SK-N-SH (cell line): ENCODE data around the gene VPS8. TPM values are rescaled to one million over a fixed set of nuclear protein-coding genes. Genes with fewer than 3 reads are reported as not detected.
A peak's percentile ranks its signal among the peaks of the same experiment; 100 is the strongest.

Experiments
- CTCF ChIA-PET: fragments of 300-600, 350-600 bp; formaldehyde crosslinking; extraction: SDS; loops from one replicate; lab custom pipeline; 2021; lab: Yijun Ruan, JAX
- POLR2A ChIA-PET: fragments of 350-600 bp; sonication (Branson Sonifier 250); formaldehyde crosslinking; extraction: SDS; loops from one replicate; lab custom pipeline; 2020; ENCODE audit warnings: antibody characterized with exemption, inconsistent platforms; lab: Yijun Ruan, JAX
- DNase-seq: peaks from one replicate; pipeline ENCODE4 v3.0.0; 2012
- H2AFZ ChIP-seq: fragments of 200-600 bp; sonication (generic); 2 replicates; pipeline ENCODE4 v1.8.1; 2016; ENCODE audit warnings: antibody characterized with exemption, mild to moderate bottlenecking, low read depth
- H3F3A ChIP-seq: fragments of 200-600 bp; sonication (generic); replicated peaks from 2 replicates; pipeline ENCODE3; 2016; ENCODE audit warnings: antibody characterized with exemption, mild to moderate bottlenecking; ENCODE audit not compliant: insufficient read depth
- H3K27ac ChIP-seq, 2 experiments: fragments of 200-500 bp in 1 of 2; fragments of 200-600 bp in 1 of 2; sonication (Bioruptor generic) in 1 of 2; sonication (generic), shearing (Covaris generic) in 1 of 2; 2 replicates each; pipeline versions ENCODE4 v1.5.1 to v1.6.1; 2014 to 2016; ENCODE audit warnings: low read depth in 2 of 2, inconsistent platforms in 1 of 2, low read length in 1 of 2, mild to moderate bottlenecking in 1 of 2, mixed read lengths in 1 of 2
- H3K27me3 ChIP-seq: fragments of 200-600 bp; sonication (generic), shearing (Covaris generic); 2 replicates; pipeline ENCODE4 v1.6.1; 2016; ENCODE audit warnings: mixed run types; ENCODE audit not compliant: insufficient read depth
- H3K36me3 ChIP-seq, 2 experiments: fragments of 200-500 bp in 1 of 2; fragments of 200-600 bp in 1 of 2; sonication (Bioruptor generic) in 1 of 2; sonication (generic) in 1 of 2; replicated peaks in 1 of 2; 2 replicates each; pipeline versions ENCODE3 to v1.5.1; 2014 to 2016; ENCODE audit warnings: low read length in 1 of 2, mild to moderate bottlenecking in 1 of 2; ENCODE audit not compliant: insufficient read depth in 2 of 2, control insufficient read depth in 1 of 2
- H3K4me1 ChIP-seq, 2 experiments: fragments of 200-500 bp in 1 of 2; fragments of 200-600 bp in 1 of 2; sonication (Bioruptor generic) in 1 of 2; sonication (generic), shearing (Covaris generic) in 1 of 2; 2 replicates each; pipeline versions ENCODE4 v1.5.1 to v1.6.1; 2014 to 2016; ENCODE audit warnings: low read depth in 1 of 2, low read length in 1 of 2, mixed run types in 1 of 2; ENCODE audit not compliant: insufficient read depth in 2 of 2, control insufficient read depth in 1 of 2
- H3K4me2 ChIP-seq: fragments of 200-600 bp; sonication (generic), shearing (Covaris generic); 2 replicates; pipeline ENCODE4 v1.6.1; 2017; ENCODE audit warnings: mixed run types
- H3K4me3 ChIP-seq, 2 experiments: fragments of 200-500 bp in 1 of 2; fragments of 200-600 bp in 1 of 2; sonication (Bioruptor generic) in 1 of 2; sonication (generic), shearing (Covaris generic) in 1 of 2; 2 replicates each; pipeline versions ENCODE4 v1.5.1 to v1.8.1; 2014 to 2016; ENCODE audit warnings: low read depth in 2 of 2, inconsistent platforms in 1 of 2, low read length in 1 of 2, mild to moderate bottlenecking in 1 of 2, mixed read lengths in 1 of 2, moderate library complexity in 1 of 2
- H3K79me2 ChIP-seq: fragments of 200-600 bp; sonication (generic); 2 replicates; pipeline ENCODE4 v1.8.1; 2017; ENCODE audit warnings: mild to moderate bottlenecking; ENCODE audit not compliant: insufficient read depth
- H3K9ac ChIP-seq: fragments of 200-600 bp; sonication (generic); 2 replicates; pipeline ENCODE4 v1.6.1; 2017; ENCODE audit warnings: mixed run types
- H3K9me2 ChIP-seq: fragments of 200-600 bp; sonication (generic); 2 replicates; pipeline ENCODE4 v1.6.1; 2017; ENCODE audit warnings: mixed run types
- H3K9me3 ChIP-seq: fragments of 200-600 bp; sonication (generic); 2 replicates; pipeline ENCODE4 v1.6.1; 2017; ENCODE audit warnings: mixed run types, mild to moderate bottlenecking, moderate library complexity
- H4K20me1 ChIP-seq: fragments of 200-600 bp; sonication (generic); 2 replicates; pipeline ENCODE4 v1.6.1; 2017; ENCODE audit warnings: mild to moderate bottlenecking, mixed run types; ENCODE audit not compliant: insufficient read depth
- CHD2 ChIP-seq: fragments of 150-350 bp; IDR thresholded peaks from 2 replicates; pipeline ENCODE4 v1.6.1; 2018; ENCODE audit warnings: low read length; ENCODE audit not compliant: partially characterized antibody
- ELF1 ChIP-seq: IDR thresholded peaks from 2 replicates; pipeline ENCODE4 v1.4.0; 2012
- EP300 ChIP-seq, 2 experiments: IDR thresholded peaks; 2 replicates each; pipeline versions ENCODE4 v1.4.0 to v1.6.1; 2012; ENCODE audit warnings: borderline replicate concordance in 1 of 2, low read depth in 1 of 2, low read length in 1 of 2
- EZH2phosphoT487 ChIP-seq: fragments of 200-600 bp; sonication (generic); IDR thresholded peaks from 2 replicates; pipeline ENCODE4 v1.6.1; 2017; ENCODE audit warnings: low read depth, mixed run types, mild to moderate bottlenecking, antibody characterized with exemption, moderate library complexity, borderline replicate concordance
- FOXJ3 ChIP-seq: sonication (generic); formaldehyde crosslinking; IDR thresholded peaks from 2 replicates; pipeline ENCODE4 v1.5.1; 2020; ENCODE audit warnings: mild to moderate bottlenecking, missing genetic modification reagents
- FOXM1 ChIP-seq: IDR thresholded peaks from 2 replicates; pipeline ENCODE4 v1.4.0; 2012; ENCODE audit warnings: low read depth, mild to moderate bottlenecking
- GABPA ChIP-seq: IDR thresholded peaks from 2 replicates; pipeline ENCODE4 v1.4.0; 2012; ENCODE audit warnings: low read depth, mild to moderate bottlenecking
- JUND ChIP-seq: IDR thresholded peaks from 2 replicates; pipeline ENCODE4 v1.4.0; 2012
- MXI1 ChIP-seq: IDR thresholded peaks from 2 replicates; pipeline ENCODE4 v1.6.1; 2012; ENCODE audit warnings: mild to moderate bottlenecking, low read depth, low read length, improper control_type of control experiment
- NFIC ChIP-seq: IDR thresholded peaks from 2 replicates; pipeline ENCODE4 v1.4.0; 2012; ENCODE audit warnings: borderline replicate concordance
- NRF1 ChIP-seq: IDR thresholded peaks from 2 replicates; pipeline ENCODE4 v1.6.1; 2012; ENCODE audit warnings: low read depth, mild to moderate bottlenecking, low read length
- RAD21 ChIP-seq: IDR thresholded peaks from 2 replicates; pipeline ENCODE4 v1.6.1; 2012; ENCODE audit warnings: mild to moderate bottlenecking, low read length
- RCOR1 ChIP-seq: fragments of 150-350 bp; IDR thresholded peaks from 2 replicates; pipeline ENCODE4 v1.6.1; 2017; ENCODE audit warnings: antibody characterized with exemption, low read length
- SIN3A ChIP-seq: IDR thresholded peaks from 2 replicates; pipeline ENCODE4 v1.6.1; 2012; ENCODE audit warnings: low read depth, mild to moderate bottlenecking, low read length, moderate library complexity, borderline replicate concordance
- TCF12 ChIP-seq: IDR thresholded peaks from 2 replicates; pipeline ENCODE4 v1.4.0; 2012
- YY1 ChIP-seq: IDR thresholded peaks from 2 replicates; pipeline ENCODE4 v1.4.0; 2012; ENCODE audit warnings: low read depth, mild to moderate bottlenecking
- WGBS: methylation state at CpG from one replicate; pipeline ENCODE4 v1.1.6; 2017; ENCODE audit warnings: low lambda C conversion rate; 5-methylcytosine and 5-hydroxymethylcytosine counted together
- polyA plus RNA-seq, 3 experiments: library from polyadenylated mRNA; depleted of rRNA; stranded (reverse); fragments of >200 nt; gene quantifications; 2 replicates each; pipeline ENCODE4 v1.2.3, GENCODE V29; 2012
- TF ChIP-seq, protein P1 (sequence below): fragments of 200-600 bp; sonication (generic); IDR thresholded peaks from 2 replicates; pipeline ENCODE4 v1.6.1; 2017; ENCODE audit warnings: antibody characterized with exemption, mild to moderate bottlenecking, moderate library complexity
- TF ChIP-seq, protein P2 (sequence below): fragments of 150-350 bp; IDR thresholded peaks from 2 replicates; pipeline ENCODE4 v1.6.1; 2016; ENCODE audit warnings: mild to moderate bottlenecking, low read depth, low read length
- TF ChIP-seq, protein P3 (sequence below): IDR thresholded peaks from 2 replicates; pipeline ENCODE4 v1.4.0; 2012; ENCODE audit warnings: low read depth, borderline replicate concordance
- TF ChIP-seq, protein P4 (sequence below): IDR thresholded peaks from 2 replicates; pipeline ENCODE4 v1.4.0; 2012; ENCODE audit warnings: low read depth, borderline replicate concordance

Gene VPS8
- polyA plus RNA-seq, 1 of the 3 experiments (the other 2 are of a cell fraction) = 12.8 TPM

DNA sequence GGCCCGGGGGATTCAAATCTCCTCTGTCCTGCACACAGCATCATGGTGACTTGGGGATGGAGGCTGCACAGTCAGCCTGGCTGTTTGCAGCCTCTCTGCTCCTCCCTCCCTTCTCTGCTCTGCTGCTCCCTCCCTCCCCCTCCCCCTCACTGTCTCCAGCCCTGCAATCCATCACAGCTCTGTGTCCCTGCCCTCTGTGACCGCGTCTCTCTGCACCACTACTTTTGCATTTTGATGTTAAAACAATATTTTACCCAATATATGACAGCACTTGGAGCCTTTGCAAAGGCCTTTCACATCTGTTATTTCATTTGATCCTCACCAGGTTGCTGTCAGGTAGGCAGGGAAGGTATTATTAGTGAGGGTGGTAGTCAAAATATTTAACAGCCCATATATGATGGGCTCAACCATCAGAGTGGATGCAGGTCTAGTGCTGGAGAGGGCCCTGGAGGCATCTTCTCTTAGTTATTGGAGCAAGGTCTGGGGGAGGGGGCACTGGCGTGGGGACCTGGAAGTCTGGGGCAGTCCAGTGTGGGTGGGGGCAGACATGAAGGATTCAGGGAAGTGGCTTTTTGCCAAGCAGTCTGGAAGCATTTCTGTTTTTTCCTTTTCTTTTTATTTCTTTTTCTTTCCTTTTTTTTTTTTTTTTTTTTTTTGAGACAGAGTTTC is 16.3 kb upstream of the VPS8 start:
- Histone ChIP-seq H3K36me3 (no peaks in the 10 kb centered on the region), H3K9me2 (no peaks in the 10 kb centered on the region), H2AFZ (no peak overlapping the region), H3K27me3 (no peaks in the 10 kb centered on the region; the same call in 1 of the 2 replicates), H4K20me1 (no peaks in the 10 kb centered on the region), H3K4me2 (no peak overlapping the region), H3F3A (no peaks in the 10 kb centered on the region), H3K4me3 (no peak overlapping the region), H3K4me1 (peaks cover 0 to 8% of the 10 kb centered on the region in 2 experiments; a peak in 1 of 4 replicates), H3K79me2 (no peaks in the 10 kb centered on the region), H3K27ac (no peak overlapping the region), H3K9ac (no peak overlapping the region), H3K9me3 (no peaks in the 10 kb centered on the region)
- ChIA-PET CTCF (interaction anchor here (0.8 to 2.2 kb wide), 3 partner anchors 8 to 235 kb away, joined by 3 to 10 read pairs (median 4); no protein-coding TSS in a partner anchor), POLR2A (no interaction called here)
- DNase-seq = peak; percentile 80
- TF ChIP-seq, protein P1, sequence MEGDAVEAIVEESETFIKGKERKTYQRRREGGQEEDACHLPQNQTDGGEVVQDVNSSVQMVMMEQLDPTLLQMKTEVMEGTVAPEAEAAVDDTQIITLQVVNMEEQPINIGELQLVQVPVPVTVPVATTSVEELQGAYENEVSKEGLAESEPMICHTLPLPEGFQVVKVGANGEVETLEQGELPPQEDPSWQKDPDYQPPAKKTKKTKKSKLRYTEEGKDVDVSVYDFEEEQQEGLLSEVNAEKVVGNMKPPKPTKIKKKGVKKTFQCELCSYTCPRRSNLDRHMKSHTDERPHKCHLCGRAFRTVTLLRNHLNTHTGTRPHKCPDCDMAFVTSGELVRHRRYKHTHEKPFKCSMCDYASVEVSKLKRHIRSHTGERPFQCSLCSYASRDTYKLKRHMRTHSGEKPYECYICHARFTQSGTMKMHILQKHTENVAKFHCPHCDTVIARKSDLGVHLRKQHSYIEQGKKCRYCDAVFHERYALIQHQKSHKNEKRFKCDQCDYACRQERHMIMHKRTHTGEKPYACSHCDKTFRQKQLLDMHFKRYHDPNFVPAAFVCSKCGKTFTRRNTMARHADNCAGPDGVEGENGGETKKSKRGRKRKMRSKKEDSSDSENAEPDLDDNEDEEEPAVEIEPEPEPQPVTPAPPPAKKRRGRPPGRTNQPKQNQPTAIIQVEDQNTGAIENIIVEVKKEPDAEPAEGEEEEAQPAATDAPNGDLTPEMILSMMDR = no peak
- TF ChIP-seq TCF12 (no peak), ELF1 (no peak), MXI1 (no peak), FOXM1 (no peak), EZH2phosphoT487 (no peak), CHD2 (peak; percentile 11)
- WGBS = 45% methylated on average over 3 of the region's 4 CpGs

DNA sequence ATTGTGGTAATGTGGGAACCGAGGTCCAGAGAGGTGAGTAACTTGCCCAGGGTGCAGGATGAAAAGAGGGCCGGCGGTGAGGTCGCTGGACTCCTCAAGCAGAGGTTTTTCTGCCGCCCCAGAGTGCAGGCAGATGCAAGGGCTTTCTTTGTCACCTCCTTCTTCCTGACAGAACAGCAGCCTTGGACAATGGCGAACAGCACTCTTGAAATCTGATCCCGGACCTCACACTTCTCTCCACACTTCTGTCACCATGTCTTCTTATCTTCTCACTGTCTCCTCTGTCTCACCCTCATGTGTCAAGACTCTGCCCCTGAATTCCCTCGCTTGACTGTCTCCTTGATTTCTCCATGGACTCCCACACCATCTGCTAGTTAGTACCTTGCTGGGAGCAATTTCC is 15.4 kb upstream of the VPS8 start:
- no peaks in the 10 kb centered on the region for H4K20me1 ChIP-seq
- no peak overlapping the region for H3K27ac ChIP-seq
- H3K27me3 ChIP-seq = no peaks in the 10 kb centered on the region; the same call in 1 of the 2 replicates
- no peaks in the 10 kb centered on the region for H3F3A ChIP-seq
- POLR2A ChIA-PET = no interaction called here
- CTCF ChIA-PET = no interaction called here
- peaks cover 0 to 8% of the 10 kb centered on the region in 2 experiments; a peak in 1 of 4 replicates for H3K4me1 ChIP-seq
- no peaks in the 10 kb centered on the region for H3K9me3 ChIP-seq
- H3K4me3 ChIP-seq = no peak overlapping the region
- DNase-seq = no peak
- no peak overlapping the region for H3K4me2 ChIP-seq
- H3K9me2 ChIP-seq = no peaks in the 10 kb centered on the region
- TF ChIP-seq, protein P2, sequence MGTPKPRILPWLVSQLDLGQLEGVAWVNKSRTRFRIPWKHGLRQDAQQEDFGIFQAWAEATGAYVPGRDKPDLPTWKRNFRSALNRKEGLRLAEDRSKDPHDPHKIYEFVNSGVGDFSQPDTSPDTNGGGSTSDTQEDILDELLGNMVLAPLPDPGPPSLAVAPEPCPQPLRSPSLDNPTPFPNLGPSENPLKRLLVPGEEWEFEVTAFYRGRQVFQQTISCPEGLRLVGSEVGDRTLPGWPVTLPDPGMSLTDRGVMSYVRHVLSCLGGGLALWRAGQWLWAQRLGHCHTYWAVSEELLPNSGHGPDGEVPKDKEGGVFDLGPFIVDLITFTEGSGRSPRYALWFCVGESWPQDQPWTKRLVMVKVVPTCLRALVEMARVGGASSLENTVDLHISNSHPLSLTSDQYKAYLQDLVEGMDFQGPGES = no peak
- TF ChIP-seq GABPA (no peak), EP300 (IDR thresholded peaks at IDR 0.05; ENCODE audit: borderline replicate concordance in 1 of 2, low read depth in 1 of 2, low read length in 1 of 2) (no peak), RCOR1 (no peak), TCF12 (no peak), NRF1 (no peak), NFIC (no peak), YY1 (no peak), EZH2phosphoT487 (no peak), SIN3A (no peak), FOXJ3 (CRISPR knock-in tag) (no peak), RAD21 (no peak), ELF1 (no peak), FOXM1 (no peak), JUND (no peak)
- TF ChIP-seq, protein P3, sequence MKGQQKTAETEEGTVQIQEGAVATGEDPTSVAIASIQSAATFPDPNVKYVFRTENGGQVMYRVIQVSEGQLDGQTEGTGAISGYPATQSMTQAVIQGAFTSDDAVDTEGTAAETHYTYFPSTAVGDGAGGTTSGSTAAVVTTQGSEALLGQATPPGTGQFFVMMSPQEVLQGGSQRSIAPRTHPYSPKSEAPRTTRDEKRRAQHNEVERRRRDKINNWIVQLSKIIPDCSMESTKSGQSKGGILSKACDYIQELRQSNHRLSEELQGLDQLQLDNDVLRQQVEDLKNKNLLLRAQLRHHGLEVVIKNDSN = no peak
- TF ChIP-seq, protein P4, sequence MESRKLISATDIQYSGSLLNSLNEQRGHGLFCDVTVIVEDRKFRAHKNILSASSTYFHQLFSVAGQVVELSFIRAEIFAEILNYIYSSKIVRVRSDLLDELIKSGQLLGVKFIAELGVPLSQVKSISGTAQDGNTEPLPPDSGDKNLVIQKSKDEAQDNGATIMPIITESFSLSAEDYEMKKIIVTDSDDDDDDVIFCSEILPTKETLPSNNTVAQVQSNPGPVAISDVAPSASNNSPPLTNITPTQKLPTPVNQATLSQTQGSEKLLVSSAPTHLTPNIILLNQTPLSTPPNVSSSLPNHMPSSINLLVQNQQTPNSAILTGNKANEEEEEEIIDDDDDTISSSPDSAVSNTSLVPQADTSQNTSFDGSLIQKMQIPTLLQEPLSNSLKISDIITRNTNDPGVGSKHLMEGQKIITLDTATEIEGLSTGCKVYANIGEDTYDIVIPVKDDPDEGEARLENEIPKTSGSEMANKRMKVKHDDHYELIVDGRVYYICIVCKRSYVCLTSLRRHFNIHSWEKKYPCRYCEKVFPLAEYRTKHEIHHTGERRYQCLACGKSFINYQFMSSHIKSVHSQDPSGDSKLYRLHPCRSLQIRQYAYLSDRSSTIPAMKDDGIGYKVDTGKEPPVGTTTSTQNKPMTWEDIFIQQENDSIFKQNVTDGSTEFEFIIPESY = no peak
- no peaks in the 10 kb centered on the region for H3K79me2 ChIP-seq
- H2AFZ ChIP-seq = no peak overlapping the region
- WGBS = 60% methylated on average over 8 of the region's 8 CpGs
- no peaks in the 10 kb centered on the region for H3K36me3 ChIP-seq
- H3K9ac ChIP-seq = no peak overlapping the region
